H1 (cell line): ENCODE data around the gene ARHGEF28. TPM values are rescaled to one million over a fixed set of nuclear protein-coding genes. Genes with fewer than 3 reads are reported as not detected.

Source experiments
- CBX8 ChIP-seq: fragments of 300-800, 300-1000 bp; sonication (generic); IDR thresholded peaks from 2 replicates; pipeline ENCODE4 v1.7.1; 2016; ENCODE audit warnings: low read depth, low read length, borderline replicate concordance
- HDAC6 ChIP-seq: IDR thresholded peaks from one replicate; pipeline ENCODE4 v1.7.1; 2012; ENCODE audit warnings: low read depth, mild to moderate bottlenecking, inconsistent platforms, low read length, moderate library complexity
- POU5F1 ChIP-seq: IDR thresholded peaks from 2 replicates; pipeline ENCODE4 v1.6.1; 2011; ENCODE audit warnings: low read depth, mild to moderate bottlenecking, low read length, moderate library complexity
- SIRT6 ChIP-seq: IDR thresholded peaks from one replicate; pipeline ENCODE4 v1.7.1; 2012; ENCODE audit warnings: low read length, inconsistent platforms
- ZNF274 ChIP-seq: IDR thresholded peaks from 2 replicates; pipeline ENCODE4 v1.7.0; 2012; ENCODE audit warnings: low read length, borderline replicate concordance; ENCODE audit errors: extremely low read depth
- polyA plus RNA-seq, 7 experiments: library from polyadenylated mRNA; depleted of rRNA in 3 of 7; stranded (reverse) in 5 of 7; unstranded in 2 of 7; fragments of >200 nt in 5 of 7; fragments of 200-250 nt in 2 of 7; gene quantifications; 1 replicate in 5 of 7; 2 replicates in 1 of 7; 4 replicates in 1 of 7; pipeline versions ENCODE4 v1.2.1 to v1.2.3, GENCODE V29; 2011 to 2013; ENCODE audit warnings: missing spikeins in 2 of 7, mixed read lengths in 2 of 7
- total RNA-seq: library from RNA; stranded (reverse); fragmentation: NEBNext Ultra II Directional; extraction: Animal tissue kit (Norgen Biotek cat#: 25700); gene quantifications from 2 replicates; pipeline ENCODE4 v1.2.1, GENCODE V29; 2021

The ARHGEF28 gene
- total and polyA plus RNA-seq, 2 of the 8 experiments (the other 6 are each of a cell fraction or from before 2014, with no cell fraction given), result 0.33 to 1.0 TPM

GRCh38 chr5:73857446-73857845 lies 231.4 kb downstream of the ARHGEF28 start (continued):
- TF ChIP-seq SIRT6, result no peak
- TF ChIP-seq HDAC6, result no peak
- no peak for TF ChIP-seq CBX8
- TF ChIP-seq POU5F1, result no peak
- no peak for TF ChIP-seq ZNF274
